Peyer's patch (tissue), 4 donors: Measurements from ENCODE around the gene RHBDD3. TPM values are rescaled to one million over a fixed set of nuclear protein-coding genes. Genes with fewer than 3 reads are reported as not detected.
A peak's percentile ranks its signal among the peaks of the same experiment; 100 is the strongest.

Experiments
- DNase-seq, 3 donors: peaks; one replicate each; pipeline ENCODE4 v3.0.0-alpha.2; 2017 to 2019
- H3K27ac ChIP-seq, 4 donors: fragments of 200-600 bp; sonication (generic); one replicate each; pipeline ENCODE4 v1.5.1; 2016 to 2019
- H3K27me3 ChIP-seq, 2 donors: fragments of 200-600 bp; sonication (generic); one replicate each; pipeline ENCODE4 v1.5.1; 2019
- H3K36me3 ChIP-seq, 3 donors: fragments of 200-600 bp; sonication (generic); one replicate each; pipeline ENCODE4 v1.5.1; 2016 to 2019
- H3K4me1 ChIP-seq, 4 donors: fragments of 200-600 bp; sonication (generic); one replicate each; pipeline ENCODE4 v1.5.1; 2016 to 2019
- H3K4me3 ChIP-seq, 4 donors: fragments of 200-600 bp; sonication (generic); 1 replicate in 3 of 4; 2 replicates in 1 of 4; pipeline ENCODE4 v1.5.1; 2016 to 2019; ENCODE audit warnings: mild to moderate bottlenecking in 1 of 4
- H3K9me3 ChIP-seq, 4 donors: fragments of 200-600 bp; sonication (generic); one replicate each; pipeline ENCODE4 v1.5.1; 2016 to 2019; ENCODE audit warnings: mild to moderate bottlenecking in 1 of 4
- CTCF ChIP-seq, 6 experiments: fragments of 450-650 bp in 4 of 6; fragments of 200-600 bp in 2 of 6; sonication (generic) in 1 of 6; IDR thresholded peaks; one replicate each; pipeline ENCODE4 v1.5.1; 2017 to 2019; ENCODE audit warnings: antibody characterized with exemption in 6 of 6, mild to moderate bottlenecking in 3 of 6, moderate library complexity in 1 of 6
- POLR2A ChIP-seq, 2 donors: fragments of 450-650 bp; IDR thresholded peaks; one replicate each; pipeline ENCODE4 v1.5.1; 2017; ENCODE audit warnings: antibody characterized with exemption in 2 of 2, mild to moderate bottlenecking in 2 of 2, moderate library complexity in 2 of 2
- total RNA-seq, 4 donors: library from RNA; depleted of rRNA; stranded (reverse); fragments of >200 nt; gene quantifications; one replicate each; pipeline ENCODE4 v1.1.0, GENCODE V29; 2016

Gene RHBDD3
- 10 to 100 TPM; 25.4 to 47.2 (median 36.2) TPM for total RNA-seq

- H3K27me3 ChIP-seq = no peaks in the 10 kb centered on the region
- TF ChIP-seq POLR2A (IDR thresholded peaks at IDR 0.05) (peak; percentile 61 to 83), CTCF (IDR thresholded peaks at IDR 0.05) (peak in 1 of 6 experiments; percentile 24)
- H3K4me1 ChIP-seq = peaks cover 0 to 51% (median 17%) of the 10 kb centered on the region in 4 donors
- peak within 1 kb of the TSS; percentile 96 to 99 (median 98) for H3K27ac ChIP-seq
- H3K4me3 ChIP-seq = peak within 1 kb of the TSS; percentile 77 to 99 (median 88)
- H3K36me3 ChIP-seq = peaks cover 0 to 22% (median 0%) of the 10 kb centered on the region in 3 donors
- H3K9me3 ChIP-seq = no peaks in the 10 kb centered on the region
- DNase-seq = peak; percentile 89 to 97 (median 97)
These were observed at the start of gene RHBDD3, which contains the start of gene EWSR1 for GRCh38 chr22:29267858-29268510. Gene RHBDD3 (minus strand): TSS chr22:29267981. CDS start chr22:29265626, 2,355 bp downstream. Gene EWSR1 (plus strand): TSS chr22:29268268. CDS start chr22:29268337, 69 bp downstream.

- no peak for DNase-seq
- no peak for TF ChIP-seq POLR2A (IDR thresholded peaks at IDR 0.05)
- Histone ChIP-seq H3K9me3 (no peaks in the 10 kb centered on the region), H3K36me3 (no peaks in the 10 kb centered on the region), H3K27ac (no peak overlapping the region), H3K4me3 (no peak overlapping the region), H3K4me1 (peaks cover 6 to 43% (median 15%) of the 10 kb centered on the region in 4 donors), H3K27me3 (peaks cover 0 to 19% of the 10 kb centered on the region in 2 donors)
These were observed 48.5 kb upstream of the RHBDD3 start for GRCh38 chr22:29316141-29316828.

- H3K36me3 ChIP-seq = no peaks in the 10 kb centered on the region
- DNase-seq = no peak
- H3K9me3 ChIP-seq = no peaks in the 10 kb centered on the region
- peaks cover 0 to 19% of the 10 kb centered on the region in 2 donors for H3K27me3 ChIP-seq
- TF ChIP-seq CTCF (IDR thresholded peaks at IDR 0.05) = no peak
- TF ChIP-seq POLR2A (IDR thresholded peaks at IDR 0.05) = no peak
- peaks cover 7 to 50% (median 21%) of the 10 kb centered on the region in 4 donors for H3K4me1 ChIP-seq
- H3K4me3 ChIP-seq = peak within 1 kb of the TSS in 3 of 4 donors; percentile 30 to 52 (median 44)
- H3K27ac ChIP-seq = no peak within 1 kb of the TSS
These were observed 47.7 kb upstream of the RHBDD3 start, which contains the start of gene RASL10A for GRCh38 chr22:29315286-29316140. Gene RASL10A (minus strand): TSS chr22:29315697. CDS start chr22:29315246, 451 bp downstream.

GRCh38 chr22:29314537-29315285, 46.9 kb upstream of the RHBDD3 start:
- peak in 1 of 3 donors; percentile 60 for DNase-seq
- Histone ChIP-seq H3K9me3 (no peaks in the 10 kb centered on the region), H3K4me3 (peak overlapping the region in 3 of 4 donors; percentile 30 to 52 (median 44)), H3K4me1 (peaks cover 9 to 58% (median 25%) of the 10 kb centered on the region in 4 donors), H3K36me3 (no peaks in the 10 kb centered on the region), H3K27me3 (peaks cover 0 to 19% of the 10 kb centered on the region in 2 donors), H3K27ac (no peak overlapping the region)
- no peak for TF ChIP-seq POLR2A (IDR thresholded peaks at IDR 0.05)
- TF ChIP-seq CTCF (IDR thresholded peaks at IDR 0.05) = no peak

GRCh38 chr22:29313576-29314466, 46.0 kb upstream of the RHBDD3 start:
- peaks cover 0 to 19% of the 10 kb centered on the region in 2 donors for H3K27me3 ChIP-seq
- no peaks in the 10 kb centered on the region for H3K9me3 ChIP-seq
- H3K4me3 ChIP-seq = peak overlapping the region in 1 of 4 donors; percentile 44
- TF ChIP-seq CTCF (IDR thresholded peaks at IDR 0.05) (no peak), POLR2A (IDR thresholded peaks at IDR 0.05) (no peak)
- DNase-seq = peak in 2 of 3 donors; percentile 61 to 68
- H3K27ac ChIP-seq = no peak overlapping the region
- H3K4me1 ChIP-seq = peaks cover 16 to 67% (median 27%) of the 10 kb centered on the region in 4 donors
- H3K36me3 ChIP-seq = no peaks in the 10 kb centered on the region
